B cell (primary cell): Measurements from ENCODE around the gene C10orf143. TPM values are rescaled to one million over a fixed set of nuclear protein-coding genes. Genes with fewer than 3 reads are reported as not detected.

ENCODE experiments used
- ATAC-seq: fragments of 200-7000 bp; cut with Tn5 transposase; one replicate; pipeline ENCODE4 v1.10.0; 2021; ENCODE audit warnings: low read depth, mild to moderate bottlenecking, moderate number of reproducible peaks, moderate library complexity
- CTCF ChIA-PET: fragments of 350-600 bp; sonication (Branson Sonifier 250); formaldehyde crosslinking; loops from one replicate; lab custom pipeline; 2021; ENCODE audit warnings: antibody characterized with exemption, inconsistent platforms; lab: Charles Lee
- POLR2A ChIA-PET: fragments of 350-600 bp; sonication (Branson Sonifier 250); formaldehyde crosslinking; loops from one replicate; lab custom pipeline; 2021; ENCODE audit warnings: antibody characterized with exemption; lab: Charles Lee
- DNase-seq: peaks from one replicate; pipeline ENCODE4 v3.0.0; 2013
- H2AFZ ChIP-seq: 2 replicates; pipeline ENCODE4 v1.6.1; 2012; ENCODE audit warnings: mild to moderate bottlenecking, low read depth, low read length; ENCODE audit not compliant: insufficient read depth, poor library complexity, severe bottlenecking
- H3K27ac ChIP-seq, 2 donors: 1 replicate in 1 of 2; 2 replicates in 1 of 2; pipeline ENCODE4 v1.5.1; 2012 to 2013; ENCODE audit warnings: low read length in 2 of 2, mild to moderate bottlenecking in 2 of 2, moderate library complexity in 1 of 2
- H3K27me3 ChIP-seq, 4 experiments: fragments of 200-600 bp in 1 of 4; sonication (generic) in 1 of 4; replicated peaks in 1 of 4; 1 replicate in 2 of 4; 2 replicates in 2 of 4; pipeline versions ENCODE4 v1.6.1 to v1.7.0; 2013 to 2016; ENCODE audit warnings: low read length in 3 of 4, mild to moderate bottlenecking in 2 of 4, mixed read lengths in 1 of 4, moderate library complexity in 1 of 4; ENCODE audit not compliant: insufficient read depth in 4 of 4, control insufficient read depth in 3 of 4; ENCODE audit errors: control extremely low read depth in 1 of 4
- H3K36me3 ChIP-seq, 2 experiments: replicated peaks in 1 of 2; 1 replicate in 1 of 2; 2 replicates in 1 of 2; pipeline versions ENCODE4 v1.6.1 to v1.7.1; 2013; ENCODE audit warnings: low read length in 1 of 2; ENCODE audit not compliant: insufficient read depth in 2 of 2, control insufficient read depth in 1 of 2; ENCODE audit errors: control extremely low read depth in 1 of 2, extremely low read depth in 1 of 2
- H3K4me1 ChIP-seq, 2 donors: fragments of 200-600 bp in 1 of 2; sonication (generic) in 1 of 2; 1 replicate in 1 of 2; 2 replicates in 1 of 2; pipeline versions ENCODE4 v1.5.1 to v1.6.1; 2013 to 2017; ENCODE audit warnings: low read length in 2 of 2; ENCODE audit not compliant: control insufficient read depth in 2 of 2, insufficient read depth in 2 of 2
- H3K4me2 ChIP-seq: replicated peaks from 2 replicates; pipeline ENCODE3; 2012; ENCODE audit warnings: mild to moderate bottlenecking, low read depth, low read length; ENCODE audit not compliant: poor library complexity, severe bottlenecking
- H3K4me3 ChIP-seq, 5 experiments: fragments of 200-600 bp in 1 of 5; sonication (generic) in 1 of 5; 1 replicate in 3 of 5; 2 replicates in 2 of 5; pipeline versions ENCODE4 v1.5.1 to v1.7.0; 2011 to 2016; ENCODE audit warnings: low read length in 4 of 5, mild to moderate bottlenecking in 4 of 5, low read depth in 2 of 5, control low read depth in 1 of 5, moderate library complexity in 1 of 5; ENCODE audit not compliant: insufficient read depth in 1 of 5; ENCODE audit errors: control extremely low read depth in 1 of 5, extremely low read depth in 1 of 5
- H3K79me2 ChIP-seq: fragments of 200-600 bp; sonication (generic); one replicate; pipeline ENCODE4 v1.6.0; 2016; ENCODE audit warnings: low read length; ENCODE audit not compliant: control insufficient read depth, insufficient read depth
- H3K9ac ChIP-seq: fragments of 200-600 bp; sonication (generic); 2 replicates; pipeline ENCODE4 v1.6.1; 2017; ENCODE audit warnings: mild to moderate bottlenecking, low read length, moderate library complexity
- H3K9me3 ChIP-seq, 3 donors: one replicate each; pipeline versions ENCODE4 v1.6.1 to v1.7.1; 2013; ENCODE audit warnings: low read length in 2 of 3; ENCODE audit not compliant: control insufficient read depth in 2 of 3, insufficient read depth in 1 of 3; ENCODE audit errors: control extremely low read depth in 1 of 3
- H4K20me1 ChIP-seq: 2 replicates; pipeline ENCODE4 v1.6.0; 2012; ENCODE audit warnings: mild to moderate bottlenecking, low read length; ENCODE audit not compliant: insufficient read depth, control insufficient read depth, poor library complexity, severe bottlenecking
- H3K27ac Mint-ChIP-seq: one replicate; pipeline ENCODE4 v1.8.0; 2021; ENCODE audit warnings: mixed read lengths
- H3K27me3 Mint-ChIP-seq: one replicate; pipeline ENCODE4 v1.8.0; 2021; ENCODE audit warnings: mixed read lengths
- H3K4me1 Mint-ChIP-seq: one replicate; pipeline ENCODE4 v1.8.0; 2021; ENCODE audit warnings: mixed read lengths
- H3K4me3 Mint-ChIP-seq: one replicate; pipeline ENCODE4 v1.8.0; 2021; ENCODE audit warnings: mixed read lengths
- H3K9me3 Mint-ChIP-seq: one replicate; pipeline ENCODE4 v1.8.0; 2022; ENCODE audit warnings: mixed read lengths; ENCODE audit not compliant: insufficient read depth
- CTCF ChIP-seq: fragments of 200-600 bp; IDR thresholded peaks from one replicate; pipeline ENCODE4 v1.8.0; 2022; ENCODE audit warnings: antibody characterized with exemption, mild to moderate bottlenecking
- EZH2 ChIP-seq: IDR thresholded peaks from 2 replicates; pipeline ENCODE4 v1.6.1; 2012; ENCODE audit warnings: borderline replicate concordance, low read depth, mild to moderate bottlenecking, moderate library complexity, low read length; ENCODE audit not compliant: insufficient read depth, poor library complexity, severe bottlenecking
- WGBS: methylation state at CpG from one replicate; pipeline ENCODE4 v1.1.5; 2013; ENCODE audit warnings: missing lambda C conversion rate; ENCODE audit not compliant: insufficient coverage; 5-methylcytosine and 5-hydroxymethylcytosine counted together
- intact Hi-C: fragments of 100-400 bp; cut with micrococcal nuclease; formaldehyde crosslinking; loops from one replicate; pipeline ENCODE4 v1.10.0; 2022
- polyA plus RNA-seq: library from polyadenylated mRNA; depleted of rRNA; stranded (reverse); fragments of >200 nt; gene quantifications from 2 replicates; pipeline ENCODE4 v1.2.3, GENCODE V29; 2012
- total RNA-seq, 2 donors: library from RNA; stranded (reverse); fragments of 120-200 nt in 1 of 2; gene quantifications; 1 replicate in 1 of 2; 2 replicates in 1 of 2; pipeline versions ENCODE4 v1.2.3 to v1.2.4, GENCODE V29; 2013 to 2022

C10orf143 gene
- total and polyA plus RNA-seq, 2 donors (not counting 1 experiment from before 2014, with no cell fraction given): 9.1 to 12.8 TPM

- Mint-ChIP-seq H3K27ac (no peak overlapping the region), H3K27me3 (peaks cover 25% of the 10 kb centered on the region), H3K9me3 (no peaks in the 10 kb centered on the region), H3K4me1 (no peaks in the 10 kb centered on the region), H3K4me3 (no peak overlapping the region)
- ChIA-PET POLR2A (no interaction called here), CTCF (no interaction called here)
- H3K4me1 ChIP-seq: no peaks in the 10 kb centered on the region
- intact Hi-C loops: no loop called here
- peaks cover 0 to 4% (median 0%) of the 10 kb centered on the region in 4 experiments for H3K27me3 ChIP-seq
- no peaks in the 10 kb centered on the region for H4K20me1 ChIP-seq
- no peaks in the 10 kb centered on the region for H3K79me2 ChIP-seq
- no peak overlapping the region for H2AFZ ChIP-seq
- no peak overlapping the region for H3K4me3 ChIP-seq
- TF ChIP-seq CTCF (no peak), EZH2 (no peak)
- H3K9ac ChIP-seq: no peak overlapping the region
- 79% methylated on average over 3 of the region's 10 CpGs for WGBS
- ATAC-seq: no peak
- H3K36me3 ChIP-seq: no peaks in the 10 kb centered on the region
- DNase-seq: no peak
- no peak overlapping the region for H3K27ac ChIP-seq
- peaks cover 0 to 7% (median 0%) of the 10 kb centered on the region in 3 donors for H3K9me3 ChIP-seq
- H3K4me2 ChIP-seq: no peak overlapping the region
Observed at GRCh38 chr10:130041451-130042371, 68.9 kb downstream of the C10orf143 start.

GRCh38 chr10:130040817-130041330, 69.8 kb downstream of the C10orf143 start:
- 72% methylated on average over 9 of the region's 12 CpGs for WGBS
- Histone ChIP-seq H3K36me3 (no peaks in the 10 kb centered on the region), H3K4me3 (no peak overlapping the region), H3K9ac (no peak overlapping the region), H3K4me1 (no peaks in the 10 kb centered on the region), H3K27ac (no peak overlapping the region), H3K79me2 (no peaks in the 10 kb centered on the region), H3K4me2 (no peak overlapping the region), H2AFZ (no peak overlapping the region), H4K20me1 (no peaks in the 10 kb centered on the region), H3K27me3 (peaks cover 0 to 4% (median 0%) of the 10 kb centered on the region in 4 experiments), H3K9me3 (peaks cover 0 to 8% (median 0%) of the 10 kb centered on the region in 3 donors)
- POLR2A ChIA-PET: no interaction called here
- Mint-ChIP-seq H3K4me3 (no peak overlapping the region), H3K27ac (no peak overlapping the region), H3K9me3 (no peaks in the 10 kb centered on the region), H3K4me1 (no peaks in the 10 kb centered on the region), H3K27me3 (peaks cover 27% of the 10 kb centered on the region)
- ATAC-seq (no peak), DNase-seq (no peak)
- TF ChIP-seq CTCF (no peak), EZH2 (no peak)
- intact Hi-C loops: no loop called here
- CTCF ChIA-PET: no interaction called here
